Measurements from ENCODE around the gene SPO11. TPM values are rescaled to one million over a fixed set of nuclear protein-coding genes. Genes with fewer than 3 reads are reported as not detected.

The SPO11 gene, protein sequence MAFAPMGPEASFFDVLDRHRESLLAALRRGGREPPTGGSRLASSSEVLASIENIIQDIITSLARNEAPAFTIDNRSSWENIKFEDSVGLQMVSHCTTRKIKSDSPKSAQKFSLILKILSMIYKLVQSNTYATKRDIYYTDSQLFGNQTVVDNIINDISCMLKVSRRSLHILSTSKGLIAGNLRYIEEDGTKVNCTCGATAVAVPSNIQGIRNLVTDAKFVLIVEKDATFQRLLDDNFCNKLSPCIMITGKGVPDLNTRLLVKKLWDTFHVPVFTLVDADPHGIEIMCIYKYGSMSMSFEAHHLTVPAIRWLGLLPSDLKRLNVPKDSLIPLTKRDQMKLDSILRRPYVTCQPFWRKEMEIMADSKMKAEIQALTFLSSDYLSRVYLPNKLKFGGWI
- not detected for total RNA-seq

GRCh38 chr20:57329608-57330221 is at the start of gene SPO11:
Gene SPO11, plus strand, starts transcription at chr20:57329803. Its CDS starts 65 bp downstream, at chr20:57329868.
- TF ChIP-seq, protein P1, sequence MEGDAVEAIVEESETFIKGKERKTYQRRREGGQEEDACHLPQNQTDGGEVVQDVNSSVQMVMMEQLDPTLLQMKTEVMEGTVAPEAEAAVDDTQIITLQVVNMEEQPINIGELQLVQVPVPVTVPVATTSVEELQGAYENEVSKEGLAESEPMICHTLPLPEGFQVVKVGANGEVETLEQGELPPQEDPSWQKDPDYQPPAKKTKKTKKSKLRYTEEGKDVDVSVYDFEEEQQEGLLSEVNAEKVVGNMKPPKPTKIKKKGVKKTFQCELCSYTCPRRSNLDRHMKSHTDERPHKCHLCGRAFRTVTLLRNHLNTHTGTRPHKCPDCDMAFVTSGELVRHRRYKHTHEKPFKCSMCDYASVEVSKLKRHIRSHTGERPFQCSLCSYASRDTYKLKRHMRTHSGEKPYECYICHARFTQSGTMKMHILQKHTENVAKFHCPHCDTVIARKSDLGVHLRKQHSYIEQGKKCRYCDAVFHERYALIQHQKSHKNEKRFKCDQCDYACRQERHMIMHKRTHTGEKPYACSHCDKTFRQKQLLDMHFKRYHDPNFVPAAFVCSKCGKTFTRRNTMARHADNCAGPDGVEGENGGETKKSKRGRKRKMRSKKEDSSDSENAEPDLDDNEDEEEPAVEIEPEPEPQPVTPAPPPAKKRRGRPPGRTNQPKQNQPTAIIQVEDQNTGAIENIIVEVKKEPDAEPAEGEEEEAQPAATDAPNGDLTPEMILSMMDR (IDR thresholded peaks at IDR 0.05): no peak
- TF ChIP-seq POLR2A (IDR thresholded peaks at IDR 0.05): no peak
- no peaks in the 10 kb centered on the region for H3K36me3 ChIP-seq
- peaks cover 0 to 3% (median 0%) of the 10 kb centered on the region in 4 donors for H3K4me1 ChIP-seq
- no peaks in the 10 kb centered on the region for H3K9me3 ChIP-seq
- no peak within 1 kb of the TSS for H3K27ac ChIP-seq
- DNase-seq: no peak
- H3K4me3 ChIP-seq: no peak within 1 kb of the TSS
- no peaks in the 10 kb centered on the region for H3K27me3 ChIP-seq

DNA sequence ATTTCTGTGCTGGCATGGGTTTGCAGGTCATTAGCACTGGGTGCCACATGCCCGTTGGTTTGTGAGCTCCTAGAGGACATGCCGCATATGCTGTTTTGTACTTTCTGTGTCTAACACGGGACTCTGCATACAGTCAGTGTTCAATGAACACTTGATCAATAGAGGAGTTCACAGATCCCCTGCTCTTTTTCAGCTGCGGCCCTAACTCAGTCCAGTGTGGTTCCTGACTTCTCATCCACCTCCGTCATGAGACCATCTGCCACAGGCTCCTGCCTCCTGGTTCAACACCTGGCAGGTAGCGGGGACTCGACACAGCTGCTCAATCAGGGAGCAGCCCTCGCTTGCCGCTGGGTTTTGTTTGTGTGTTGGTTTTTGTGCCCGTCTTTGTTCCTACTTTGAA is 49.4 kb upstream of the SPO11 start:
- no peaks in the 10 kb centered on the region for H3K4me1 ChIP-seq
- H3K27me3 ChIP-seq: no peaks in the 10 kb centered on the region
- no peak overlapping the region for H3K27ac ChIP-seq

DNA sequence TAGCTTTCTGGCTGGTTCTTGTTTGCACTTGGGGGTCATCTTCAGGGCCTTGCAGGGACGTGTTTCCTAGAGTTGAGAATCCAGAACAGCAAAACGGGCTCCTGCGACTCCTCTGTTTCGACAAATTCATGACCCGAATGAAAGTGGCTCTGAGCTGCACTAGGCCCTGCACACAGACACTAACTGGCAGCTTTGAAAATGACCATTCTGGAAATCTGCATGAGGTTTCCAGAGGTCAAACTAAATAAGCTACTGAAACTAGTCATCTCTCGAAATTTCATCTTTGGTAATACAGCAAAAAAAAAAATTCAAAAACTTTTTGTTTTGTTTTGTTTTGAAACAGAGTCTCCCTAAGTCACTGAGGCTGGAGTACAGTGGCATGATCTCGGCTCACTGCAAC is 47.7 kb upstream of the SPO11 start:
- Histone ChIP-seq H3K36me3 (no peaks in the 10 kb centered on the region), H3K4me1 (no peaks in the 10 kb centered on the region), H3K27me3 (no peaks in the 10 kb centered on the region), H3K4me3 (no peak overlapping the region), H3K9me3 (no peaks in the 10 kb centered on the region), H3K27ac (no peak overlapping the region)
- TF ChIP-seq POLR2A (IDR thresholded peaks at IDR 0.05): no peak
- TF ChIP-seq, protein P1 (IDR thresholded peaks at IDR 0.05): no peak
- DNase-seq: no peak

More for the DNA sequence above, 49.4 kb upstream of the SPO11 start:
- Histone ChIP-seq H3K36me3 (no peaks in the 10 kb centered on the region), H3K9me3 (no peaks in the 10 kb centered on the region), H3K4me3 (no peak overlapping the region)
- no peak for DNase-seq
- TF ChIP-seq POLR2A (IDR thresholded peaks at IDR 0.05): no peak
- TF ChIP-seq, protein P1 (IDR thresholded peaks at IDR 0.05): no peak

- DNase-seq: no peak
- Histone ChIP-seq H3K9me3 (no peaks in the 10 kb centered on the region), H3K4me1 (no peaks in the 10 kb centered on the region), H3K36me3 (no peaks in the 10 kb centered on the region), H3K4me3 (no peak overlapping the region), H3K27me3 (no peaks in the 10 kb centered on the region), H3K27ac (no peak overlapping the region)
- no peak for TF ChIP-seq POLR2A (IDR thresholded peaks at IDR 0.05)
- TF ChIP-seq, protein P1 (IDR thresholded peaks at IDR 0.05): no peak
Measured at GRCh38 chr20:57282670-57283361, 46.8 kb upstream of the SPO11 start.

DNA sequence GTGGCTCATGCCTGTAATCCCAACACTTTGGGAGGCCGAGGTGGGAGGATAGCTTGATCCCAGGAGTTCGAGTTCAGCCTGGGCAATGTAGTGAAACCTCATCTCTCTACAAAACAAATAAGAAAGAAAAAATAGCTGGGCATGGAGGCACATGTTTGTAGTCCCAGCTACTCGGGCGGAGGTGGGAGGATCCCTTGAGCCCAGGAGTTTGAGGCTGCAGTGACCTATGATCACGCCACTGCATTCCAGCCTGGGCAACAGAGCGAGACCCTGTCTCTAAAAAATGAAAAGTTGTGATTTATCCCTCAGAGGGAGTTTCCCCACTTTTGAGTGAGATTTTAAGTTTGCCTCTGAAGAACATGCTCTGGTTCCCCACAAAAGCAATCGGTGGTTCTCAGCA is 45.7 kb upstream of the SPO11 start:
- Histone ChIP-seq H3K4me3 (no peak overlapping the region), H3K9me3 (no peaks in the 10 kb centered on the region), H3K36me3 (no peaks in the 10 kb centered on the region), H3K27ac (no peak overlapping the region), H3K4me1 (no peaks in the 10 kb centered on the region), H3K27me3 (no peaks in the 10 kb centered on the region)
- DNase-seq: no peak
- TF ChIP-seq, protein P1 (IDR thresholded peaks at IDR 0.05): no peak
- no peak for TF ChIP-seq POLR2A (IDR thresholded peaks at IDR 0.05)

Data from Peyer's patch (tissue), 4 donors.